ENCODE data around the gene COA3. TPM values are rescaled to one million over a fixed set of nuclear protein-coding genes. Genes with fewer than 3 reads are reported as not detected.

COA3 gene
- total and polyA plus RNA-seq, 7 experiments from 2014 or later: 7.6 to 118 (median 28.1) TPM

GRCh38 chr17:42821176-42821575 lies 22.7 kb upstream of the COA3 start:
- Histone ChIP-seq H3K36me3 (ENCODE audit: control insufficient read depth in 2 of 3, insufficient read depth in 3 of 3, low read length in 3 of 3) (peaks cover 25 to 60% (median 33%) of the 10 kb centered on the region in 3 experiments), H3K27ac (ENCODE audit: low read depth, low read length) (no peak overlapping the region), H3K4me1 (ENCODE audit: control insufficient read depth in 2 of 2, insufficient read depth in 2 of 2, low read length in 2 of 2) (peaks cover 6 to 12% of the 10 kb centered on the region in 2 donors), H3K27me3 (ENCODE audit: control insufficient read depth in 2 of 2, insufficient read depth in 2 of 2, low read length in 2 of 2) (no peaks in the 10 kb centered on the region), H3K4me3 (ENCODE audit: low read length) (no peak overlapping the region), H3K9me3 (ENCODE audit: control insufficient read depth in 2 of 3, low read length in 3 of 3) (no peaks in the 10 kb centered on the region)
- CTCF ChIA-PET: interaction anchor here (1.0 to 1.6 kb wide), 2 partner anchors 9 to 518 kb away, joined by 3 read pairs; no protein-coding TSS in a partner anchor
- Mint-ChIP-seq H3K4me1 (peaks cover 19 to 41% (median 29%) of the 10 kb centered on the region in 7 donors), H3K27me3 (no peaks in the 10 kb centered on the region), H3K4me3 (peak overlapping the region in 2 of 10 donors; percentile 19 to 59), H3K36me3 (peaks cover 9 to 29% (median 22%) of the 10 kb centered on the region in 5 donors), H3K9me3 (peaks cover 0 to 1% (median 0%) of the 10 kb centered on the region in 11 donors), H3K27ac (peak overlapping the region in 6 of 9 donors; percentile 6 to 76 (median 54))
- no peak for ATAC-seq
- DNase-seq: no peak
- intact Hi-C loops (cut with micrococcal nuclease): loop anchor here (5.0 to 10.0 kb wide), 5 partner anchors 96 to 1186 kb away; partner anchors contain the start of genes BRCA1 (in 1 of the 2) and DNAJC7 (in 1 of the 2)
- POLR2A ChIA-PET: interaction anchor here (0.6 to 0.8 kb wide), 2 partner anchors 12 to 543 kb away, joined by 4 read pairs; partner anchors contain the start of gene PSME3

DNA sequence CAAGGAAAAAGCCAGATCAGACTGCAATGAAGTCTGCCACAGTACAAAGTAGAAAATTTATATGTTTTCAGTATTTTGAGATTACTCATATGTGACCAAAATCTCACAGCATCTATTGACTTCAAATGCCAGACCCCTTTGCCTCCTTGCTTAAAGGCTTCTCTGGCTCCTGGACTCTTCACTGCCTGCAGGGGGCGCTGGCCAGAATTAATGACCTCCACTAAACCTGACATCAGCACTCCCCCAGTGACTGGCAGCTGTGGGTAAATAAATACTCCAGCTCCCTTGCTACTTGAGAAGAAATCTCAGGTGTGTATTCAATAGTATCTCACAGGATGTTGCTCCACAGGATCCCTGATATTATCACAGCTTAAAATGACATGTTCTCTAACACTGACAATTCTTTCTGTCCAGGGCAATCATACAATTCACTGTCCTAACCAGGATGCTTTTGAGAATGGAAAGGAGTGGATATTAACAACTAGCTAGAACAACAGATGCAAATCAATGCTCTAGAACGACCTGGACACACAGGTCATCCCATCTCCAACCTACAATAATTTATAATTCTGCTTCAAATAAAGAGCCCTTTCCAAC lies 21.5 kb upstream of the COA3 start:
- H3K4me1 Mint-ChIP-seq: peaks cover 19 to 42% (median 28%) of the 10 kb centered on the region in 7 donors
- DNase-seq: peak; percentile 16 to 57 (median 34)
- CTCF ChIA-PET: interaction anchor here (0.6 to 1.6 kb wide), 4 partner anchors 8 to 1224 kb away, joined by 3 to 5 read pairs (median 3); no protein-coding TSS in a partner anchor
- H3K4me3 Mint-ChIP-seq: peak overlapping the region in 2 of 10 donors; percentile 1 to 22
- no peak for ATAC-seq
- peaks cover 30 to 72% (median 41%) of the 10 kb centered on the region in 3 experiments for H3K36me3 ChIP-seq (ENCODE audit: control insufficient read depth in 2 of 3, insufficient read depth in 3 of 3, low read length in 3 of 3)
- H3K27ac Mint-ChIP-seq: peak overlapping the region in 4 of 9 donors; percentile 6 to 43 (median 27)
- no peaks in the 10 kb centered on the region for H3K27me3 ChIP-seq (ENCODE audit: control insufficient read depth in 2 of 2, insufficient read depth in 2 of 2, low read length in 2 of 2)
- intact Hi-C loops (cut with micrococcal nuclease): loop anchor here (5.0 to 10.0 kb wide), 5 partner anchors 95 to 1187 kb away; partner anchors contain the start of genes BRCA1 (in 1 of the 2) and DNAJC7 (in 1 of the 2)
- H3K9me3 Mint-ChIP-seq: peaks cover 0 to 1% (median 0%) of the 10 kb centered on the region in 11 donors
- H3K4me1 ChIP-seq (ENCODE audit: control insufficient read depth in 2 of 2, insufficient read depth in 2 of 2, low read length in 2 of 2): peaks cover 6 to 12% of the 10 kb centered on the region in 2 donors
- no peaks in the 10 kb centered on the region for H3K9me3 ChIP-seq (ENCODE audit: control insufficient read depth in 2 of 3, low read length in 3 of 3)
- no peak overlapping the region for H3K4me3 ChIP-seq (ENCODE audit: low read length)
- H3K36me3 Mint-ChIP-seq: peaks cover 15 to 39% (median 25%) of the 10 kb centered on the region in 5 donors
- peak overlapping the region; percentile 40 for H3K27ac ChIP-seq (ENCODE audit: low read depth, low read length)
- no peaks in the 10 kb centered on the region for H3K27me3 Mint-ChIP-seq
- POLR2A ChIA-PET: no interaction called here

GRCh38 chr17:42818379-42818778 lies 19.9 kb upstream of the COA3 start:
- CTCF ChIA-PET: no interaction called here
- no peak overlapping the region for H3K27ac Mint-ChIP-seq
- DNase-seq: no peak

GRCh38 chr17:42817866-42818265 lies 19.4 kb upstream of the COA3 start:
- Mint-ChIP-seq H3K27me3 (no peaks in the 10 kb centered on the region), H3K27ac (no peak overlapping the region), H3K4me3 (no peak overlapping the region), H3K9me3 (peaks cover 0 to 1% (median 0%) of the 10 kb centered on the region in 11 donors), H3K36me3 (peaks cover 24 to 55% (median 34%) of the 10 kb centered on the region in 5 donors), H3K4me1 (peaks cover 7 to 29% (median 21%) of the 10 kb centered on the region in 7 donors)
- Histone ChIP-seq H3K27me3 (ENCODE audit: control insufficient read depth in 2 of 2, insufficient read depth in 2 of 2, low read length in 2 of 2) (no peaks in the 10 kb centered on the region), H3K27ac (ENCODE audit: low read depth, low read length) (no peak overlapping the region), H3K9me3 (ENCODE audit: control insufficient read depth in 2 of 3, low read length in 3 of 3) (no peaks in the 10 kb centered on the region), H3K36me3 (ENCODE audit: control insufficient read depth in 2 of 3, insufficient read depth in 3 of 3, low read length in 3 of 3) (peaks cover 36 to 84% (median 41%) of the 10 kb centered on the region in 3 experiments), H3K4me1 (ENCODE audit: control insufficient read depth in 2 of 2, insufficient read depth in 2 of 2, low read length in 2 of 2) (peaks cover 0 to 3% of the 10 kb centered on the region in 2 donors), H3K4me3 (ENCODE audit: low read length) (no peak overlapping the region)
- no peak for DNase-seq
- ChIA-PET CTCF (no interaction called here), POLR2A (interaction anchor here (0.7 to 1.0 kb wide), 2 partner anchors 12 to 181 kb away, joined by 3 to 4 read pairs; no protein-coding TSS in a partner anchor)
- intact Hi-C loops (cut with micrococcal nuclease): no loop called here
- ATAC-seq: no peak

More at GRCh38 chr17:42818379-42818778, 19.9 kb upstream of the COA3 start:
- Mint-ChIP-seq H3K9me3 (peaks cover 0 to 1% (median 0%) of the 10 kb centered on the region in 11 donors), H3K4me3 (no peak overlapping the region), H3K4me1 (peaks cover 8 to 33% (median 23%) of the 10 kb centered on the region in 7 donors), H3K27me3 (no peaks in the 10 kb centered on the region), H3K36me3 (peaks cover 24 to 54% (median 34%) of the 10 kb centered on the region in 5 donors)
- Histone ChIP-seq H3K27me3 (ENCODE audit: control insufficient read depth in 2 of 2, insufficient read depth in 2 of 2, low read length in 2 of 2) (no peaks in the 10 kb centered on the region), H3K36me3 (ENCODE audit: control insufficient read depth in 2 of 3, insufficient read depth in 3 of 3, low read length in 3 of 3) (peaks cover 36 to 83% (median 41%) of the 10 kb centered on the region in 3 experiments), H3K9me3 (ENCODE audit: control insufficient read depth in 2 of 3, low read length in 3 of 3) (no peaks in the 10 kb centered on the region), H3K27ac (ENCODE audit: low read depth, low read length) (no peak overlapping the region), H3K4me3 (ENCODE audit: low read length) (no peak overlapping the region), H3K4me1 (ENCODE audit: control insufficient read depth in 2 of 2, insufficient read depth in 2 of 2, low read length in 2 of 2) (peaks cover 2 to 8% of the 10 kb centered on the region in 2 donors)
- POLR2A ChIA-PET: interaction anchor here (0.6 to 1.0 kb wide), 2 partner anchors 12 to 190 kb away, joined by 3 to 4 read pairs; no protein-coding TSS in a partner anchor
- intact Hi-C loops (cut with micrococcal nuclease): no loop called here
- ATAC-seq: no peak

DNA sequence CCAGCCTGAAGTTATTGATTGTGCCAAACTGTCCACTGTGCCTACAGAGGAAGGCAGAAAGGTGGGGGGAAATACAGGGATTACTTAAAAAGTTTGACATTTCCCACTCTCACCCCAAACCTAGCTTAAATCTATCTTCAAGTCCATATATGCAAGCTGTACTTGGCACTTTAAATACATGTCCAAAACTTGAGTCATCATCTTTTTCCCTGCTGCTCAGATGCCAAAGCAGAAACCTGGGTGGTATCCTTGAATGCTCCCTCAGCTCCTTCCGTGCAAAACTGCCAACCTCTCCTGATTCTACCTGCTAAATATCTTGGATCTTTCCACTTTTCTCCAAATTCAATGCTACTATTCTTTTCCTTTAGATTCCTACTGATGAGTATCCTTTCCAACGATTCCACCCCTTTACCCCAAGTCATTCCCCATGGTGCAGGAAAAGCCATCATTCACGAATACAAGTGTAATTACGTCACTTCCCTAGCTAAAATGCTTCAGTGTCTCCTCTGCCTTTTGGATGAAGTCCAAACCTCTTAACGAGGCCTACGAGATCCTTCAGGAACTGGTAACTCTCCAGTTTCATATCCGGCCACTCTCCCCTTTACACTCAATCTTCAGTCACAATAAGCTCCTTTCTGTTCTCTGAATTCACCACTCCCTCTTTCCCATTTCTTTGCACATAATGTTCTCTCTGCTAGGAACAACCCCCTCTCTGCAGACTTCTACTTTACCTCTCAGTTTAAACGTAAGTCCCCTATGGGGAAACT lies 16.3 kb upstream of the COA3 start:
- DNase-seq (no peak), ATAC-seq (no peak)
- H3K4me1 ChIP-seq (ENCODE audit: control insufficient read depth in 2 of 2, insufficient read depth in 2 of 2, low read length in 2 of 2): no peaks in the 10 kb centered on the region
- peak overlapping the region in 1 of 10 donors; percentile 14 for H3K4me3 Mint-ChIP-seq
- POLR2A ChIA-PET: no interaction called here
- CTCF ChIA-PET: interaction anchor here (0.8 kb wide), 1 partner anchor 9 kb away, joined by 3 read pairs; the partner anchor contains the start of gene BECN1
- H3K36me3 Mint-ChIP-seq: peaks cover 27 to 58% (median 31%) of the 10 kb centered on the region in 5 donors
- intact Hi-C loops (cut with micrococcal nuclease): no loop called here
- peaks cover 0 to 4% (median 0%) of the 10 kb centered on the region in 7 donors for H3K4me1 Mint-ChIP-seq
- H3K27ac ChIP-seq (ENCODE audit: low read depth, low read length): no peak overlapping the region
- H3K27me3 Mint-ChIP-seq: no peaks in the 10 kb centered on the region
- no peaks in the 10 kb centered on the region for H3K9me3 ChIP-seq (ENCODE audit: control insufficient read depth in 2 of 3, low read length in 3 of 3)
- peaks cover 28 to 85% (median 41%) of the 10 kb centered on the region in 3 experiments for H3K36me3 ChIP-seq (ENCODE audit: control insufficient read depth in 2 of 3, insufficient read depth in 3 of 3, low read length in 3 of 3)
- no peaks in the 10 kb centered on the region for H3K9me3 Mint-ChIP-seq
- no peak overlapping the region for H3K27ac Mint-ChIP-seq
- H3K4me3 ChIP-seq (ENCODE audit: low read length): no peak overlapping the region
- H3K27me3 ChIP-seq (ENCODE audit: control insufficient read depth in 2 of 2, insufficient read depth in 2 of 2, low read length in 2 of 2): no peaks in the 10 kb centered on the region

- Histone ChIP-seq H3K9me3 (ENCODE audit: control insufficient read depth in 2 of 3, low read length in 3 of 3) (no peaks in the 10 kb centered on the region), H3K4me1 (ENCODE audit: control insufficient read depth in 2 of 2, insufficient read depth in 2 of 2, low read length in 2 of 2) (no peaks in the 10 kb centered on the region), H3K4me3 (ENCODE audit: low read length) (no peak overlapping the region), H3K36me3 (ENCODE audit: control insufficient read depth in 2 of 3, insufficient read depth in 3 of 3, low read length in 3 of 3) (peaks cover 0 to 35% (median 23%) of the 10 kb centered on the region in 3 experiments), H3K27me3 (ENCODE audit: control insufficient read depth in 2 of 2, insufficient read depth in 2 of 2, low read length in 2 of 2) (no peaks in the 10 kb centered on the region), H3K27ac (ENCODE audit: low read depth, low read length) (peak overlapping the region; percentile 11)
- Mint-ChIP-seq H3K36me3 (peaks cover 8 to 29% (median 16%) of the 10 kb centered on the region in 5 donors), H3K4me1 (peaks cover 0 to 2% (median 0%) of the 10 kb centered on the region in 7 donors), H3K9me3 (no peaks in the 10 kb centered on the region), H3K27ac (peak overlapping the region in 4 of 9 donors; percentile 10 to 84 (median 51)), H3K27me3 (peaks cover 0 to 1% (median 0%) of the 10 kb centered on the region in 5 donors), H3K4me3 (no peak overlapping the region)
- intact Hi-C loops (cut with micrococcal nuclease): no loop called here
- no peak for DNase-seq
- ATAC-seq: no peak
- CTCF ChIA-PET: no interaction called here
- POLR2A ChIA-PET: interaction anchor here (1.6 kb wide), 1 partner anchor 19 kb away, joined by 5 read pairs; no protein-coding TSS in a partner anchor
These were observed 10.7 kb upstream of the COA3 start for GRCh38 chr17:42809250-42809649.
